ENCODE results near the gene CHPF. TPM values are rescaled to one million over a fixed set of nuclear protein-coding genes. Genes with fewer than 3 reads are reported as not detected.

Gene CHPF
- total and polyA plus RNA-seq, 10 of the 15 experiments (the other 5 are each of a cell fraction or from before 2014, with no cell fraction given): 0.09 to 17.4 (median 8.3) TPM; not detected in 1

- DNase-seq (ENCODE audit: low read depth, low spot score) (peak; percentile 21), ATAC-seq (peak; percentile 58), FAIRE-seq (peak; percentile 89)
- H3K27me3 ChIP-seq (replicated peaks in 1 of 2; ENCODE audit: control insufficient read depth in 2 of 2, insufficient read depth in 2 of 2, low read length in 1 of 2): peaks cover 11 to 15% of the 10 kb centered on the region in 2 experiments
- no peak overlapping the region; the same call in 1 of the 2 replicates for H2AFZ ChIP-seq (ENCODE audit: control insufficient read depth, low read depth, low read length)
- BruUV-seq (replicated peaks): no TSS peak
- no peak overlapping the region for H3K9ac ChIP-seq (ENCODE audit: control insufficient read depth, insufficient read depth, low read length)
- ChIA-PET SMC1A (ENCODE audit: uncharacterized antibody, unreplicated experiment) (interaction anchor here (0.7 to 3.0 kb wide), 9 partner anchors 12 to 147 kb away, joined by 3 to 41 read pairs (median 4); no protein-coding TSS in a partner anchor), RAD21 (ENCODE audit: unreplicated experiment) (interaction anchor here (0.8 to 2.1 kb wide), 7 partner anchors 14 to 37 kb away, joined by 3 to 42 read pairs (median 7); no protein-coding TSS in a partner anchor), POLR2A (interaction anchor here (1.0 kb wide), 1 partner anchor 9 kb away, joined by 3 read pairs; no protein-coding TSS in a partner anchor), CTCF (interaction anchor here (0.6 to 11.4 kb wide), 26 partner anchors 9 to 418 kb away, joined by 3 to 224 read pairs (median 4); partner anchors contain the start of genes ASIC4, DNPEP and STK11IP)
- no peak overlapping the region for H3K27ac ChIP-seq (ENCODE audit: control insufficient read depth, insufficient read depth)
- H3K4me3 ChIP-seq: no peak overlapping the region
- no peaks in the 10 kb centered on the region for H3K36me3 ChIP-seq (ENCODE audit: control insufficient read depth in 2 of 2, insufficient read depth in 2 of 2, low read length in 1 of 2)
- in situ Hi-C loops (cut with MboI) (no loop called here), intact Hi-C loops (cut with micrococcal nuclease; ENCODE audit: unreplicated experiment) (loop anchor here (1.0 kb wide), 1 partner anchor 35 kb away; no protein-coding TSS in a partner anchor)
- TF ChIP-seq RAD21 (IDR thresholded peaks at IDR 0.05; ENCODE audit: insufficient read depth, low read depth, low read length) (0 out of 2 replicates have a peak, but pooled peaks have one; percentile 18), USF2 (IDR thresholded peaks at IDR 0.05; ENCODE audit: borderline replicate concordance, low read depth, low read length) (peak; percentile 68), HDGF (IDR thresholded peaks at IDR 0.05) (no peak), ATF3 (IDR thresholded peaks at IDR 0.05; ENCODE audit: borderline replicate concordance, extremely low read depth, low read depth, low read length) (peak; percentile 29; the same call in 1 of the 2 replicates), USF1 (IDR thresholded peaks at IDR 0.05; ENCODE audit: borderline replicate concordance, extremely low read length, insufficient read depth, low read depth, low read length) (peak; percentile 82), SRF (IDR thresholded peaks at IDR 0.05; ENCODE audit: low read depth in 2 of 2, low read length in 2 of 2) (no peak), POLR2A (IDR thresholded peaks at IDR 0.05; ENCODE audit: low read depth, low read length) (no peak), ZBTB4 (CRISPR knock-in tag; IDR thresholded peaks at IDR 0.05) (no peak), CTCF (IDR thresholded peaks at IDR 0.05 in 2 of 3, conservative IDR thresholded peaks at IDR 0.05 in 1 of 3; ENCODE audit: control insufficient read depth in 2 of 3, extremely low read depth in 1 of 3, insufficient read depth in 1 of 3, low read depth in 3 of 3, low read length in 3 of 3) (peak; percentile 50 to 52 (median 51)), PAX8 (IDR thresholded peaks at IDR 0.05) (no peak), SMC3 (IDR thresholded peaks at IDR 0.05; ENCODE audit: borderline replicate concordance, low read length) (peak; percentile 58; the same call in 1 of the 2 replicates), MAX (IDR thresholded peaks at IDR 0.05; ENCODE audit: low read depth, low read length) (peak; percentile 53; the same call in 1 of the 2 replicates), RAD51 (IDR thresholded peaks at IDR 0.05) (peak; percentile 79)
- H3K9me3 ChIP-seq (replicated peaks; ENCODE audit: control insufficient read depth, insufficient read depth, low read length): no peaks in the 10 kb centered on the region; the same call in 2 of the 3 replicates
- 25% methylated on average over 14 of the region's 14 CpGs for WGBS (ENCODE audit: insufficient coverage, insufficient replicate concordance, low lambda C conversion rate, missing lambda C conversion rate)
- peaks cover 15% of the 10 kb centered on the region for H3K4me1 ChIP-seq (ENCODE audit: control insufficient read depth, insufficient read depth, low read length)
- peaks cover 11% of the 10 kb centered on the region for H3K79me2 ChIP-seq (ENCODE audit: control insufficient read depth, insufficient read depth, low read length)
- no peaks in the 10 kb centered on the region for H4K20me1 ChIP-seq (ENCODE audit: control insufficient read depth, insufficient read depth)
- no peak overlapping the region for H3K4me2 ChIP-seq (ENCODE audit: control insufficient read depth, insufficient read depth)
Observed at GRCh38 chr2:219495531-219496122, 48.0 kb downstream of the CHPF start.

Data from GM12878 (cell line).